ENCODE data around the gene PKNOX1. TPM values are rescaled to one million over a fixed set of nuclear protein-coding genes. Genes with fewer than 3 reads are reported as not detected.
"Not testable (repeated sequence)": the region's sequence is repeated elsewhere in the genome, so short reads cannot be mapped to it uniquely, and the experiment has no call there.

PKNOX1 gene
- polyA plus RNA-seq, 4 donors: 4.7 to 11.8 (median 6.0) TPM

- H3K36me3 ChIP-seq (ENCODE audit: control insufficient read depth in 3 of 3, insufficient read depth in 2 of 3, low read depth in 1 of 3, low read length in 3 of 3): no peaks in the 10 kb centered on the region
- H3K4me3 ChIP-seq (ENCODE audit: low read depth in 1 of 3, low read length in 3 of 3): no peak overlapping the region
- no peaks in the 10 kb centered on the region for H3K27me3 ChIP-seq (ENCODE audit: control insufficient read depth in 3 of 3, insufficient read depth in 3 of 3, low read length in 3 of 3)
- no peak overlapping the region for H3K27ac ChIP-seq (ENCODE audit: low read depth in 1 of 3, low read length in 2 of 3)
- DNase-seq (no peak), FAIRE-seq (no peak)
- H3K4me1 ChIP-seq (ENCODE audit: control insufficient read depth in 3 of 3, insufficient read depth in 2 of 3, low read depth in 1 of 3, low read length in 2 of 3): no peaks in the 10 kb centered on the region
- no peaks in the 10 kb centered on the region for H3K9me3 ChIP-seq (ENCODE audit: control insufficient read depth in 2 of 2, insufficient read depth in 1 of 2, low read depth in 1 of 2, low read length in 1 of 2)
- 91 to 92% (median 92%) methylated on average over 9 of the region's 9 CpGs for WGBS, 3 donors
Measured at GRCh38 chr21:42964086-42964485, 10.3 kb upstream of the PKNOX1 start.

- H3K4me1 ChIP-seq (ENCODE audit: control insufficient read depth in 3 of 3, insufficient read depth in 2 of 3, low read depth in 1 of 3, low read length in 2 of 3): no peaks in the 10 kb centered on the region
- no peak overlapping the region for H3K4me3 ChIP-seq (ENCODE audit: low read depth in 1 of 3, low read length in 3 of 3)
- FAIRE-seq: no peak
- no peaks in the 10 kb centered on the region for H3K9me3 ChIP-seq (ENCODE audit: control insufficient read depth in 2 of 2, insufficient read depth in 1 of 2, low read depth in 1 of 2, low read length in 1 of 2)
- H3K27me3 ChIP-seq (ENCODE audit: control insufficient read depth in 3 of 3, insufficient read depth in 3 of 3, low read length in 3 of 3): no peaks in the 10 kb centered on the region
- 94 to 95% (median 95%) methylated on average over 13 of the region's 13 CpGs for WGBS, 3 donors
- no peaks in the 10 kb centered on the region for H3K36me3 ChIP-seq (ENCODE audit: control insufficient read depth in 3 of 3, insufficient read depth in 2 of 3, low read depth in 1 of 3, low read length in 3 of 3)
- no peak overlapping the region for H3K27ac ChIP-seq (ENCODE audit: low read depth in 1 of 3, low read length in 2 of 3)
- DNase-seq: no peak
Measured at GRCh38 chr21:42964546-42965210, 9.7 kb upstream of the PKNOX1 start.

GRCh38 chr21:42965211-42965560, 9.2 kb upstream of the PKNOX1 start:
- Histone ChIP-seq H3K9me3 (ENCODE audit: control insufficient read depth in 2 of 2, insufficient read depth in 1 of 2, low read depth in 1 of 2, low read length in 1 of 2) (no peaks in the 10 kb centered on the region), H3K36me3 (ENCODE audit: control insufficient read depth in 3 of 3, insufficient read depth in 2 of 3, low read depth in 1 of 3, low read length in 3 of 3) (no peaks in the 10 kb centered on the region), H3K27ac (ENCODE audit: low read depth in 1 of 3, low read length in 2 of 3) (no peak overlapping the region), H3K4me3 (ENCODE audit: low read depth in 1 of 3, low read length in 3 of 3) (no peak overlapping the region), H3K27me3 (ENCODE audit: control insufficient read depth in 3 of 3, insufficient read depth in 3 of 3, low read length in 3 of 3) (no peaks in the 10 kb centered on the region), H3K4me1 (ENCODE audit: control insufficient read depth in 3 of 3, insufficient read depth in 2 of 3, low read depth in 1 of 3, low read length in 2 of 3) (no peaks in the 10 kb centered on the region)
- no peak for FAIRE-seq
- DNase-seq: no peak
- WGBS, 3 donors: 69 to 79% (median 78%) methylated on average over 3 of the region's 3 CpGs

GRCh38 chr21:42967616-42968015, 6.7 kb upstream of the PKNOX1 start:
- FAIRE-seq; H3K9me3 ChIP-seq (ENCODE audit: control insufficient read depth in 2 of 2, insufficient read depth in 1 of 2, low read depth in 1 of 2, low read length in 1 of 2); H3K4me1 ChIP-seq (ENCODE audit: control insufficient read depth in 3 of 3, insufficient read depth in 2 of 3, low read depth in 1 of 3, low read length in 2 of 3); H3K36me3 ChIP-seq (ENCODE audit: control insufficient read depth in 3 of 3, insufficient read depth in 2 of 3, low read depth in 1 of 3, low read length in 3 of 3); H3K27me3 ChIP-seq (ENCODE audit: control insufficient read depth in 3 of 3, insufficient read depth in 3 of 3, low read length in 3 of 3); H3K4me3 ChIP-seq (ENCODE audit: low read depth in 1 of 3, low read length in 3 of 3); H3K27ac ChIP-seq (ENCODE audit: low read depth in 1 of 3, low read length in 2 of 3); DNase-seq: not testable (repeated sequence)
- WGBS, 3 donors: 96 to 97% (median 97%) methylated on average over 9 of the region's 9 CpGs

- Histone ChIP-seq H3K4me1 (ENCODE audit: control insufficient read depth in 3 of 3, insufficient read depth in 2 of 3, low read depth in 1 of 3, low read length in 2 of 3) (peaks cover 3 to 13% (median 3%) of the 10 kb centered on the region in 3 donors), H3K36me3 (ENCODE audit: control insufficient read depth in 3 of 3, insufficient read depth in 2 of 3, low read depth in 1 of 3, low read length in 3 of 3) (no peaks in the 10 kb centered on the region), H3K27me3 (ENCODE audit: control insufficient read depth in 3 of 3, insufficient read depth in 3 of 3, low read length in 3 of 3) (no peaks in the 10 kb centered on the region), H3K27ac (ENCODE audit: low read depth in 1 of 3, low read length in 2 of 3) (no peak overlapping the region), H3K4me3 (ENCODE audit: low read depth in 1 of 3, low read length in 3 of 3) (no peak overlapping the region), H3K9me3 (ENCODE audit: control insufficient read depth in 2 of 2, insufficient read depth in 1 of 2, low read depth in 1 of 2, low read length in 1 of 2) (no peaks in the 10 kb centered on the region)
- FAIRE-seq: no peak
- WGBS, 3 donors: 39 to 59% (median 52%) methylated on average over 6 of the region's 6 CpGs
- DNase-seq: no peak
Measured at GRCh38 chr21:42969193-42969600, 5.2 kb upstream of the PKNOX1 start.

- Histone ChIP-seq H3K4me3 (ENCODE audit: low read depth in 1 of 3, low read length in 3 of 3) (no peak overlapping the region), H3K27me3 (ENCODE audit: control insufficient read depth in 3 of 3, insufficient read depth in 3 of 3, low read length in 3 of 3) (no peaks in the 10 kb centered on the region), H3K9me3 (ENCODE audit: control insufficient read depth in 2 of 2, insufficient read depth in 1 of 2, low read depth in 1 of 2, low read length in 1 of 2) (no peaks in the 10 kb centered on the region), H3K36me3 (ENCODE audit: control insufficient read depth in 3 of 3, insufficient read depth in 2 of 3, low read depth in 1 of 3, low read length in 3 of 3) (no peaks in the 10 kb centered on the region), H3K27ac (ENCODE audit: low read depth in 1 of 3, low read length in 2 of 3) (peak overlapping the region in 1 of 3 donors; percentile 93), H3K4me1 (ENCODE audit: control insufficient read depth in 3 of 3, insufficient read depth in 2 of 3, low read depth in 1 of 3, low read length in 2 of 3) (peaks cover 3 to 17% (median 3%) of the 10 kb centered on the region in 3 donors)
- WGBS, 3 donors: 86 to 87% (median 86%) methylated on average over 7 of the region's 7 CpGs
- FAIRE-seq: no peak
- DNase-seq: no peak
Measured at GRCh38 chr21:42970946-42971653, 3.3 kb upstream of the PKNOX1 start.

- H3K36me3 ChIP-seq (ENCODE audit: control insufficient read depth in 3 of 3, insufficient read depth in 2 of 3, low read depth in 1 of 3, low read length in 3 of 3): no peaks in the 10 kb centered on the region
- FAIRE-seq: no peak
- H3K27ac ChIP-seq (ENCODE audit: low read depth in 1 of 3, low read length in 2 of 3): peak overlapping the region in 2 of 3 donors; percentile 55 to 93
- DNase-seq: no peak
- H3K4me1 ChIP-seq (ENCODE audit: control insufficient read depth in 3 of 3, insufficient read depth in 2 of 3, low read depth in 1 of 3, low read length in 2 of 3): peaks cover 3 to 20% (median 3%) of the 10 kb centered on the region in 3 donors
- 48 to 59% (median 50%) methylated on average over 3 of the region's 3 CpGs for WGBS, 3 donors
- no peaks in the 10 kb centered on the region for H3K27me3 ChIP-seq (ENCODE audit: control insufficient read depth in 3 of 3, insufficient read depth in 3 of 3, low read length in 3 of 3)
- no peaks in the 10 kb centered on the region for H3K9me3 ChIP-seq (ENCODE audit: control insufficient read depth in 2 of 2, insufficient read depth in 1 of 2, low read depth in 1 of 2, low read length in 1 of 2)
- no peak overlapping the region for H3K4me3 ChIP-seq (ENCODE audit: low read depth in 1 of 3, low read length in 3 of 3)
Measured at GRCh38 chr21:42971897-42972275, 2.5 kb upstream of the PKNOX1 start.

- no peak for DNase-seq
- WGBS, 3 donors: 60 to 64% (median 60%) methylated on average over 17 to 19 of the region's 19 CpGs
- no peak for FAIRE-seq
Measured at GRCh38 chr21:42973309-42973990, 912 bp upstream of the PKNOX1 start.

More at GRCh38 chr21:42973309-42973990, 912 bp upstream of the PKNOX1 start:
- peak overlapping the region; percentile 80 to 92 (median 86) for H3K27ac ChIP-seq (ENCODE audit: low read depth in 1 of 3, low read length in 2 of 3)
- H3K9me3 ChIP-seq (ENCODE audit: control insufficient read depth in 2 of 2, insufficient read depth in 1 of 2, low read depth in 1 of 2, low read length in 1 of 2): no peaks in the 10 kb centered on the region
- H3K4me3 ChIP-seq (ENCODE audit: low read depth in 1 of 3, low read length in 3 of 3): peak overlapping the region in 2 of 3 donors; percentile 56 to 65
- no peaks in the 10 kb centered on the region for H3K27me3 ChIP-seq (ENCODE audit: control insufficient read depth in 3 of 3, insufficient read depth in 3 of 3, low read length in 3 of 3)
- no peaks in the 10 kb centered on the region for H3K36me3 ChIP-seq (ENCODE audit: control insufficient read depth in 3 of 3, insufficient read depth in 2 of 3, low read depth in 1 of 3, low read length in 3 of 3)
- H3K4me1 ChIP-seq (ENCODE audit: control insufficient read depth in 3 of 3, insufficient read depth in 2 of 3, low read depth in 1 of 3, low read length in 2 of 3): peaks cover 3 to 20% (median 3%) of the 10 kb centered on the region in 3 donors
